IPS-NIHi7 (cell line): ENCODE results near the gene OR8S1.

Experiments
- DNase-seq: peaks from one replicate; pipeline ENCODE4 v3.0.0; 2012; ENCODE audit warnings: mixed read lengths; ENCODE audit errors: extremely low spot score

OR8S1 gene

DNA sequence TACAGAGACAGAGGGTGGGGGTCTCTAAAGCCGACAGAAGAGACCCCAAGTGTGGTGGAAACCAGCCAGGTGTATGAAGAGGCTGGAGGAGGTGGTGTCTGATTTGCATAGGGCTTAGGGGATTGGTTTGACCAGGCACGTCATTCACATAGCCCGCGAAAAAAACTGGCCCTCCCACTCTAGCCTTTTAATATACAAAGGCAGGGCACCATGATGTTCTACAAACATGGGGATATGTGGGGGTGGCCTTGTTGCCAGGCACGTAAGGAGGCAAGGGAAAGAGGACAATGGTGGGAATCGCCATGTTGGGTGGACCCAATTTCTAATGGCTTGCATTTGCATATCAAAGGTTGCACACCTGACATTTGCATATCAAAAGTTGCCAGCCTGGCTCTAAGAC lies 31.2 kb downstream of the OR8S1 start:
- no peak for DNase-seq

DNA sequence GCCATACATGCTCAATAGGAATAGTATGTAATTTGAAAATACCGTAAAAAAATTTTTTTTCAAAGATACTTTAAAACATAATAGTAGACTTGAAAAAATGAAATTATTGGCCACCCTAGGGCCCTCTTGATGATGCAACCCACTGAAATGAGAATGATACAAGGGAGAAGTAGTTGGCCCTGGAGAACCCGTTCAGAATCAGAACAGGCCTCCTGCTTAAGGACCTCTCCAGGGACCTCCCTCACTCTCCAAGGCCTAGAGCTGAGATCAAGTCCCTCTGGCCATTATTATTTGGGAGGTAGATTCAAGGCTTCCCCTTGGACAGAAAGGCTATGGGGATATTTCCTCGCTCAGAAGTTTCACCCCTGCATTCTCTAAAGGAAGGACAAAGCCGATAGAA lies 32.5 kb downstream of the OR8S1 start:
- DNase-seq, result no peak

DNA sequence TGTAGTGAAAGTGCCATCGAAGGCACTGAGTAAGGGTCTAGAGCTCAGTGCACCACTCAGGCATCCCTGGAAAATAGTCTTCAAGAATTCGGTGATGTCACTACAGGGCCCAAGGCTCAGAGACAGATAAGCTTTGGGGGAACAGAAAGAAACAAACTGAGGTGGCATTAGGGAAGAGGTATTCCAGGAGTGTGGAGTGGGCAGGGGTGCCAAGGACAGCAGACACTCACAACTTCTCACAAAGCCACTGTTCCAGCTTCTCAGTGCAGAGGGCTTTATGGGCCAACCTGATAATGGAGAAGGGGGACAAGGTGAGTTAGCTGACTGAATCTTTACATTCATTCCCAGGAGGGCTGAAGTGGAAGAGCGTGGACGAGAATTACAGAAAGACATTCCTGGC lies 42.3 kb downstream of the OR8S1 start:
- no peak for DNase-seq

DNA sequence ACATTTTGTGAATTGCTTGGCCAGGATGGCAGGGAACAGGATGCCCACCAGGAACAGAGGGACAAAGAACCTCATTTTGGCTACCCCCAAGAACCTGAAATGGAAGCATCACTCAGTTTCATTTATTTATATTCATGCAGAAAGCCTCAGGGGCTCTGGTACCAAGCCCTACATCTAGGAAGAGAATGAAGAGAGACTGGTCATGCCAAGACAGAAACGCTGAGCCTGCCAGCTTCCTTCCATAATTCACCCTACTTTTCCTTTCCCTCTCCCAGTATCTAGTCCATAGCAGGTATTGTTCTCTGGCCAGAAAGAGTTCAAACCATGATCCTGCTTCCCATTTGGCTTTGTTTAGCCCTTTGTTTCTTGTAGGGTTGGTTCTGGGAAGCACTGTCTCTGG lies 44.5 kb downstream of the OR8S1 start, which contains the start of gene LALBA:
Gene LALBA (minus strand): TSS at position 101 of the 400 bp plus-strand sequence. CDS start 26 bp downstream, at position 75.
- no peak for DNase-seq

DNA sequence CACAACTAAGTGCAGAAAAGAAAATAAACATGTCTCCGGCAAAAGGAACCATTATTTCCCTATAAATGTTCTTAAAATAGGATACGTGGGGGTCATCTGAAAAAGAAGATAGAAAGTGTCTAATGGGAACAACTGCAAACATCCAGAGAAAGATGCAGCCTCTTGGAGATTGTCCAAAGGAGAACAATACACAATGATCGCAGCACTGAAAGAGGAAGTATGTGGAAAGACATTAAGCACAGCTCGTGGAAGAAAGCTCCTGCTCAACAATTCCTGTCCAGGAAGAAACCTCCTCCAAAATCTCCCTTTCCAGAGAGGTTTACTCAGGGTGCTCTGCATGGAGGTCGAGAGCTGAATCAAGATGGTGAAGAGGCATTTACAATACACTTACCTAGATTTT lies 46.9 kb downstream of the OR8S1 start:
- DNase-seq, result no peak
